NCI-H748 treated with DMSO at 0.1 percent for 48 hours (cell line): ENCODE measurements around the gene FBXO34.
A peak's percentile ranks its signal among the peaks of the same experiment; 100 is the strongest.

Experiments
- DNase-seq: peaks from one replicate; lab custom pipeline; 2025; lab: John Stamatoyannopoulos, UW

Gene FBXO34

GRCh38 chr14:55347040-55347439 is 75.8 kb downstream of the FBXO34 start:
- DNase-seq: no peak

- DNase-seq: no peak
Measured at GRCh38 chr14:55347748-55348147, 76.5 kb downstream of the FBXO34 start.

- no peak for DNase-seq
Measured at GRCh38 chr14:55348766-55349453, 77.7 kb downstream of the FBXO34 start.

GRCh38 chr14:55349565-55349964 is 78.3 kb downstream of the FBXO34 start:
- no peak for DNase-seq

- DNase-seq: no peak
Measured at GRCh38 chr14:55350461-55350860, 79.2 kb downstream of the FBXO34 start.

- DNase-seq: no peak
Measured at GRCh38 chr14:55351111-55351510, 79.9 kb downstream of the FBXO34 start.

GRCh38 chr14:55352201-55352600 is 81.0 kb downstream of the FBXO34 start:
- no peak for DNase-seq

GRCh38 chr14:55353686-55354467 is 82.7 kb downstream of the FBXO34 start:
- DNase-seq: no peak

- peak; percentile 78 for DNase-seq
Measured at GRCh38 chr14:55354500-55354899, 83.3 kb downstream of the FBXO34 start.

GRCh38 chr14:55355922-55356321 is 84.7 kb downstream of the FBXO34 start:
- DNase-seq: no peak

- peak; percentile 24 for DNase-seq
Measured at GRCh38 chr14:55356913-55357312, 85.7 kb downstream of the FBXO34 start.

- no peak for DNase-seq
Measured at GRCh38 chr14:55359307-55359706, 88.1 kb downstream of the FBXO34 start.

- no peak for DNase-seq
Measured at GRCh38 chr14:55361190-55361589, 90.0 kb downstream of the FBXO34 start.

- no peak for DNase-seq
Measured at GRCh38 chr14:55366271-55366670, 95.0 kb downstream of the FBXO34 start.

GRCh38 chr14:55370883-55371455 is 99.7 kb downstream of the FBXO34 start:
- no peak for DNase-seq

- no peak for DNase-seq
Measured at GRCh38 chr14:55372423-55372822, 101.2 kb downstream of the FBXO34 start.

- no peak for DNase-seq
Measured at GRCh38 chr14:55372825-55373224, 101.6 kb downstream of the FBXO34 start.

- no peak for DNase-seq
Measured at GRCh38 chr14:55373784-55374705, 102.8 kb downstream of the FBXO34 start.

- DNase-seq: no peak
Measured at GRCh38 chr14:55374771-55375170, 103.5 kb downstream of the FBXO34 start.

- DNase-seq: no peak
Measured at GRCh38 chr14:55377236-55377635, 106.0 kb downstream of the FBXO34 start.

GRCh38 chr14:55381040-55381439 is 109.8 kb downstream of the FBXO34 start:
- DNase-seq: no peak

- DNase-seq: no peak
Measured at GRCh38 chr14:55381561-55381960, 110.3 kb downstream of the FBXO34 start.
